NCI-H2196 (cell line): ENCODE data around the gene INHBB.
A peak's percentile ranks its signal among the peaks of the same experiment; 100 is the strongest.

Source experiments
- DNase-seq: peaks from one replicate; lab custom pipeline; 2025; ENCODE audit not compliant: unreplicated experiment; lab: John Stamatoyannopoulos, UW

INHBB gene

DNA sequence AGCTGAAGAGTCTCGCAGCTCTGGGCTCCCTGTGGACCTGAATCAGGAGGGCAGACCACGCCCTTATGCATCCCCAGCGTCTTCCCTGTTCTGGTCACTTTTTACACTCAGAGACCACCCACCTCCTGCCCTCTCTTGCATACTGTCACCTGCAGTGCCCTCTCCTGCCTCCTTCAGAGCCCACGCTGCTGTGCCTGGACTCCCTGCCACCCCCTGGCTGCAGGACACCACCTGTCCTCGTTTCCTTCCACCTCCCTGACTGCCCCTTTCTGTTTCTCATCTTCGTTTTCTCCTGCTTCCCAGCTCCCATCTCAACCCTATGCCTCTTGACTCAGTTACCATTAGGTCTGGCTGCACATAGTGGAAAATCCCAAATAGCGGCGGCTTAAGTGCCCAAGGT, 9.2 kb upstream of the INHBB start:
- no peak for DNase-seq

DNA sequence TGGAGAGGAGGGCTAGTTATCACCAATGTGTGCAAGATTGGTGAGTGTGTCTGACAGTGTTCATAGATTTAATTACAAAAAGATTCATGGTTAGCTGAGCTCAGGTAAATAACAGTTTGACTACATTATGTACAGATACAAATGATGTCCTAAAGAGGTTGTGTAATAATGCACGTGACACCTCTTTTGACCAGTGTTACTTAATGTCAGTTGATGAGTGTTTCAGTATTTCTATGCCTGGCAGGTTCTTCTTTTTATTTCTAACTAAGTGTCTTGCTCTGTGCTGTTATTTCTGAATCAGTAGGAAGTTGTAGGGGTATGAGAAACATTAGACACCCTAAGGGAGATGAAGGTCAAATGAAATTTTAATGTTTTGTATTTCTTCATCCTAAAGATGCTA, 7.9 kb upstream of the INHBB start:
- DNase-seq, result no peak

DNA sequence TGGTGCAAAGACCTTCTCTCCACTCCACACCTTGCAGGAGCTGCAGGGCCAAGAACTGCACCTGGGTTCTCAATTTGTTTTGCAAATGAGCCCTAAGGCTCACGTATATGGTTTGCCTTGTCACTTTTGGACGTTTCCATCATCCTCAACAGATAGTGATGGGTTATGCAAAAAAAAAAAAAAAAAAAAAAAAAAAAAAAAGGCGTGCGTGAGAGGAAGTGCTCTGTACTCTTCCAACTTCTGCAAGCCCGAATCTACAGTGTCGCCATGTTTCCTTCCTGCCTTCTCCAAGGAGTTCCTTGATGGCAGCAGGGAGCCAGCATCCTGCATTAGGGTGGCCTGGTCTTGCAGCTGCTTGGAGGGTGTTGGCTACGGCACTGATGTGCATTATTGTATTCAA, 4.0 kb upstream of the INHBB start:
- no peak for DNase-seq

DNA sequence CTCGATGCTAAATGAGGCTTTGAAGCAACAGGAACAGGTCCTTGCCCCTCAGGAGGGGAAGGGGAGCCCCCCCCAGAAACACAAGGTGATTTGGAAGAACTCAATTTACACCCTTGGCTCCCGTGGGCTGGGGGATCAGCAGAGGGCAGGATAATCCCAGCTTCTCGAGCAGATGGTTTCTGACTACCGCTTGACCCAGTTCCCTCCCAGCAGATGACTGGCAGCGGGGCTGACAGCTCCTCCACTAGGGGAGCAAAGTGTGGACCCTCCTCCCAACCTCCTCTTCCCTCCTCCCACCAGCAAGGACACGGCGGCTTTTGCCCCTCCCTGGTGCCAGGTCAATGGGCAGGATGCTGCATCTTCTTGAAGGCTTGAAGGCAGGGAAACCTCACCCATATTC, 3.5 kb upstream of the INHBB start:
- DNase-seq, result no peak

DNA sequence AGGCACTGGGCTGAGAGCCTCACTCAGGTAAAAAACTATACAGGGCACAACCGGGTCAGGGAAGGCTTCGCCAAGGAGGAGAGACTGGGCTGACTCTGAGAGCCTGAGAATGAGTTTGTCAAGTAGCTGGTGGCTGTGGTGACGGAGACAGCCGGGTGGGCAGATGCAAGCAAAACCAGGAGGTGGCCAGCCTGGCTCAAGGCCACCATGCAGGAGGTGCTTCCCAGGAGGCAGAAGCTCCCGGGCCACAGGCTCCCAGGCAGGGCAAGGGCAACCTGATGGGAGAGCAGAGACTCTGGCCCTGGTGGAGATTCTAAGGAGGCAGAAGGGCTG, 2.9 kb upstream of the INHBB start:
- no peak for DNase-seq

DNA sequence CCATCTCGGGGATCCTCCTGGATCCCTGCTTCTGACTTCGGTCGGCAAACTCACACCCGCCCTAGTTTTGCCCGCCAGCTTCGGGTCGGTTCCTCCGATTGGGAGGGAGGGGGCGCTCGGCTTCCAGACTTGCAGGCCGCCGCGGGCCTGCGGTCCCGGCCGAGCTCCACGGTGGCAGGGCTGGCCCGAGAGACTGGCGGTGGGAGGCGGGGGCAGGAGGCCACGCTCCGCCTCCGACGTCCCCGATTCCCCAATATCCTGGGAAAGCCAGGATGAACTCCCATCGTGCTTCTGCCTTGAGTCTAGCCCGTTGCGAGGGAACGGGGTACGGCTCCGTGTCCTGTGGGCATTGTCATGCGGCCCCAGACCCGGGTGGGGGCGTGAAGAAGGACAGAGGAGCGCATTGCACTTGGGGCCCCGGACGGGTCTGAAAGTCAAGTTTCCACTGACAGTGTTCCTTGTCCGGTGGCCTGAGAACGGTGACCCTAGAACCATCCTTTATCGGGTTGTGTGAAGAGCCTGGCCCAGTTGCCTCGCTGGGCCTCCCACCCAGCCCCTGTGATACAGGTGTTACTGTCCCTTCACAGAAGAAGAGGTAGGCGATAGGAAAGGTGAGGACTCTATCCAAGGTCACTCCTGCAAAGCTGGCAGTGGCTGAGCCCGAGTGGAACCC, 2.4 kb upstream of the INHBB start:
- DNase-seq, result peak; percentile 85

DNA sequence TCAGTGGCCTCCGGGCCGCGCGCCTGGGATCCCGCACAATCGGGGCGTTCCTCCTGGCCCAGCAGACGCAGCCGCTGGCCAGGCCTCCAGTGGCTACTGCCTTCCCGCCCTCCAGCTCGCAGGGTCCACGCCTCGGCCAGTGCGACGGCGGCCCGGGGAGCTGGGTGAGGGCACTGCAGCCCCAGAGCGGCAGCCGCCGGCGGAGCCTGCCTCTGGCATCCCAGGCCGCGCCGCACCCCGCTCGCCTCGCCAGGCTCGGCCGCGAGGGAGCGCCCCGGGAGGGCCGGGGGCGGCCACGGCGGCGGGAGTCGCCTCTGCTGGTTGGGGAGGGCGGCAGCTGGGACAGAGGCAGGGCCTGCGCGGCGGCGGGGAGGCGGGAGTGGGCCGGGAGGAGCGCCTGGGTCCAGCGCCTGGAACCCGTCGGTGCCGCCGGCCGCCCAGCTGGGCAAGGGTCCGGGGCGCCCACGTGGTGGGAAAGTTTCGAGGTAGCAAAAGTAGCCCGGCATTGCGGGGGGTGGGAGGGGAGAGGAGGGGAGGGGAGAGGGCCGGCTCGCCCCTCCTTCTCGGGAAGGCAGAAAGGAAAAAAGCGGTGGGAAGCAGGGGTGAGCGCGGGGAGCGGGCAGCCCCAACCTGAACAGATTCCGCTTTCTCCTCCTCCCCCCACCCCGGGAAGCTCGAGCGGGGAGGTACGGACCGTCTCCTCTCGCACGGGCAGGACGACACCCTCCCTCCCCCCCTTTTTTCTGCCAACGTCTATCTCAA, 1.5 kb upstream of the INHBB start:
- DNase-seq, result peak; percentile 46

DNA sequence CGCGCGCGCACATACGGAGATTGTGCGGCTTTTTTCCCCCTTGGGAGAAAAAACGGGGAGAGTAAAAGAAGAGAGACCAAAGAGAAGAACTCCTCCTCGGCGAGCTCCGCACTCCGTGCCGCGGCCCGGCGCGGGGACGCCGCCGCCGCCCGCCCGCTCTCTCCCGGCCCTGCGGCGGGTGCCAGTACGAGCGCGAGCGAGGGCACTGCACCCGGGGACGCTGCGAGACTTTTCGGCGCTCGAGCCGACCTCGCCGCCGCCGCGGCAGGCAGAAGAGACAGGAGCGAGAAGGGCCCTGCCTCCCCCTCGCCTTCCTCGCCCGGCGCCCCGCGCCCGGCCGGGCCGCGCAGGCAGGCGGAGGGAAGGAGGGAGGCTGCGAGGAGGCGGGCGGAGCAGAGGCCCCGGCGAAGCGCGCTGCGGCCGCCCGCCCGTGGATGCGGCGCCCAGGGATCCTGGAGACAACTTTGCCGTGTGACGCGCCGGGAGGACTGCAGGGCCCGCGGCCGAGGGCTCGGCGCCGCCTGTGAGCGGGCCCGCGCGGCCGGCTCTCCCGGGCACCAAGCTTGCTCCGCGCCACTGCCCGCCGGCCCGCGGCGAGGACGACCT, 857 bp upstream of the INHBB start:
- peak; percentile 46 for DNase-seq

DNA sequence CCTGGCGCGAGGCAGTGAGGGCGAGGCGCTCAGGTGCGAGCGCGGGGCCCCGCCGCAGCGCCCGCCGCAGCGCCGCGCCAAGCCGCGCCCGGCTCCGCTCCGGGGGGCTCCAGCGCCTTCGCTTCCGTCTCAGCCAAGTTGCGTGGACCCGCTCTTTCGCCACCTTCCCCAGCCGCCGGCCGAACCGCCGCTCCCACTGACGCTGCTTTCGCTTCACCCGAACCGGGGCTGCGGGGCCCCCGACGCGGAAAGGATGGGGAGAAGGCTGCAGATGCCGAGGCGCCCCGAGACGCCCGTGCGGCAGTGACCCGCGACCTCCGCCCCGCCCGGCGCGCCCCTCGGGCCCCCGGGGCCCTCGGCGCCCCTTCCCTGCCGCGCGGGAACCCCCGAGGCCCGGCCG, 328 bp upstream of the INHBB start:
- DNase-seq, result no peak

DNA sequence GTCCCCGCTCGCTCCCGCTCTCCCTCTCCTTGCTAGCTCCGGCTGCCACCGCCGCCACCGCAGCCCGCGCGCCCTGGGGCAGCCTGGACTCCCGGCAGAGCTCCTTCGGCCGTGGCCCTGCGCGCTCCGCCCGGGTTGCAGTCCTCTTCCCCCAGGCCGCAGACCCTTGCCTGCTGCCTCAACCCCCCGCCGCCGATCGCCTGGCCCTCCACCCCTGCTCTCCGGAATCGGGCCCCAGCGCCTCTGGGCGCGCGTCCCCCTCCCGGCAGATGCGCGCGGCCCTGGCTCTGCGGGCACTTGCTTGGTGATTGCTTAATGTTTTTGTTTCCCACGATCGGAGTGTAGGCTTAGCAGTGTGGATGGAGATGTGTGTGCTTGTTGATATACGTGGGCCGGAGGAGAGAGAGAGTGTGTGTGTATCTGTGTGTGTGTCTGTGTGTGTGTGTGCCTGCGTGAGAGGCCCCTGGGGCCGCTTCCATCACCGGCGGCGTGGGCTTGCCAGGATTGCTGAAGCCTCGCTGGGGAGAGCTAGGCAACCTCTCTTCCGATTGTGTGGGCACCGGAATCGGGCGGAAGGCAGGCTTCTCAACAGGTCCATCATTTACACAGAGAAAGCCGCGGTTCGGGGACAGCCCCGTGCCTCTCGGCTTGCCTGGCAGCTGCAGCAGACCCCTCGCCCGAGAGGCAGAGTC, 877 bp downstream of the INHBB start:
- DNase-seq, result peak; percentile 40

DNA sequence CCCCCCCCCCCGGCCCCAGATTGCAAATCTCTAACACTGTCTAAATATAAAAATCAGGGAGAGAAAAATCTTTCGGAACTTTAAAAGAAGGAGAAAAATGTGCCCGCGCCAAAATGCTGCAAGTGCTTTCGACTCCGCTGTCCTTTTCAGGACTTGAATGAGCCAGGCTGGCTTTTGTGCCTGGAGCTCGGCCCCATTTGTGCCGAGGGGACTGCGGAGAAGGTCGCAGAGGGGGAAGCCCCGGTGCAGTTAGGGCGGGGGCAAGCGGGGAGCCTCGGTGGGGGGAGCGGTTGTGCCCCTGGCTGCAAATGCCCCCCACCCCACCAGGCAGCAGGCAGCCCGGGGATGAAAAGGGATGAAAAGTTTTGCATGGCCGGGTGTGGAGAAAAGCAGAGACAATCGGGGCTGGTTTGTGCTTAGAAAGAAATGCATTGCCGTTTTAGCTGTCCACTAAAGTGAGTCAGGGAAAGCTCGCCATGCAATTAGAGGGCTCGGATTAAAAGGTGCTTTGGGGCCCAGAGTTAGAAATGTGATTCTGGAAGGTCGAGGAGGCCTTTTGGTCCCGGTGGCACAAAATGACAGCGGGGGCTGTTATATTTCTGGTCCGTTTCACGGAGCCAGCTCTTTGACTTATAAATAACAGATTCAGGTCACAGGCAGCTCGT, 1.6 kb downstream of the INHBB start:
- DNase-seq, result no peak

DNA sequence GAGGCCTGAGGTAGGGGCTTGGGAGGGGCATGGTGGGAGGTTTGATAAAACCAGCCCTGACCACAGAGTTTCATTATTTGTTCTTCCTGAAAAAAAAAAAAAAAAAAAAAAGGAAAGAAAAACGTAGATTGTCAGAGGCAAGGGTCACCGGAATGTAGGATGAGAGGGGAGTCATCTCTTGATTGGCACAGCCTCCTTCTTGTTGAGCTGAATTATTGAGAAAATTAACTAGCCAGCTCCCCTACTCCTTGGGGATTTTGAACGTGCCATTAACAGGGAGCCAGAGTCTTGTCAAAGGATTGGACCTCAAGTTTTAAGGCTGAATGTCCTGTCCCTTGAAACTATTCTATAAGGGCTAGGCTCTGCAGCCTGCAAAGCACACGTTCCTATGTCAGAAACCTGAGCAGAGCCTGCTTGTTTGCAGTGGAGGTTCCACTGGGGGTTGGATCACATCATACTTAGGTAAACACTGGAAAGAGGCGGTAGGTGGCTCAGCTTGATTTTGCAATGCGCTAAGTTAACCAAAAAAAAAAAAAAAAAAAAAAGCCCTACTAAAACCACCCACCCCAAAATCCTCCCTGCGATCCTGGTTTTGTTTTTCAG, 2.3 kb downstream of the INHBB start:
- DNase-seq, result peak; percentile 55

DNA sequence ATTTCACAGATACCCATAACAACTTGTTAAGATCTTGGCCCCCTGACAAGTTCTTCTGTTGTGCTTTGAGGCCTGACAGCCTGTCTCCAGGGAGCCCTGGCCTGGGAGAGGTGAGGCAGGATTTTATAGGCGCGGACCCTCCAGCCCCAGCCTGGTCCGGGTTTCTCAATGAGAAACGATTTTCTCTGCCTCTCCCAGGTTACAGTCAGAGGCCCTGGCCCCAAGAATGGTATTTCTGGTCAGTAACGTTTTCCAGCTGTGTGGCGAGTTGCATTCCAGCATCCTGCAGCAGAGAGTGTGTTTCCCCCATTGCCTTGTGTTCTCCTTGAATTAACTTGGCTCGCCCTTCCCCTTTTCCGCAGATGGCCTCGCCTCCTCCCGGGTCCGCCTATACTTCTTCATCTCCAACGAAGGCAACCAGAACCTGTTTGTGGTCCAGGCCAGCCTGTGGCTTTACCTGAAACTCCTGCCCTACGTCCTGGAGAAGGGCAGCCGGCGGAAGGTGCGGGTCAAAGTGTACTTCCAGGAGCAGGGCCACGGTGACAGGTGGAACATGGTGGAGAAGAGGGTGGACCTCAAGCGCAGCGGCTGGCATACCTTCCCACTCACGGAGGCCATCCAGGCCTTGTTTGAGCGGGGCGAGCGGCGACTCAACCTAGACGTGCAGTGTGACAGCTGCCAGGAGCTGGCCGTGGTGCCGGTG, 3.0 kb downstream of the INHBB start:
- no peak for DNase-seq

DNA sequence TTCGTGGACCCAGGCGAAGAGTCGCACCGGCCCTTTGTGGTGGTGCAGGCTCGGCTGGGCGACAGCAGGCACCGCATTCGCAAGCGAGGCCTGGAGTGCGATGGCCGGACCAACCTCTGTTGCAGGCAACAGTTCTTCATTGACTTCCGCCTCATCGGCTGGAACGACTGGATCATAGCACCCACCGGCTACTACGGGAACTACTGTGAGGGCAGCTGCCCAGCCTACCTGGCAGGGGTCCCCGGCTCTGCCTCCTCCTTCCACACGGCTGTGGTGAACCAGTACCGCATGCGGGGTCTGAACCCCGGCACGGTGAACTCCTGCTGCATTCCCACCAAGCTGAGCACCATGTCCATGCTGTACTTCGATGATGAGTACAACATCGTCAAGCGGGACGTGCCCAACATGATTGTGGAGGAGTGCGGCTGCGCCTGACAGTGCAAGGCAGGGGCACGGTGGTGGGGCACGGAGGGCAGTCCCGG, 3.5 kb downstream of the INHBB start:
- DNase-seq, result no peak

DNA sequence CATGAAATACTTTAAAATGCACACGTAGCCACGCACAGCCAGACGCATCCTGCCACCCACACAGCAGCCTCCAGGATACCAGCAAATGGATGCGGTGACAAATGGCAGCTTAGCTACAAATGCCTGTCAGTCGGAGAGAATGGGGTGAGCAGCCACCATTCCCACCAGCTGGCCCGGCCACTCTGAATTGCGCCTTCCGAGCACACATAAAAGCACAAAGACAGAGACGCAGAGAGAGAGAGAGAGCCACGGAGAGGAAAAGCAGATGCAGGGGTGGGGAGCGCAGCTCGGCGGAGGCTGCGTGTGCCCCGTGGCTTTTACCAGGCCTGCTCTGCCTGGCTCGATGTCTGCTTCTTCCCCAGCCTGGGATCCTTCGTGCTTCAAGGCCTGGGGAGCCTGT, 4.1 kb downstream of the INHBB start:
- no peak for DNase-seq

DNA sequence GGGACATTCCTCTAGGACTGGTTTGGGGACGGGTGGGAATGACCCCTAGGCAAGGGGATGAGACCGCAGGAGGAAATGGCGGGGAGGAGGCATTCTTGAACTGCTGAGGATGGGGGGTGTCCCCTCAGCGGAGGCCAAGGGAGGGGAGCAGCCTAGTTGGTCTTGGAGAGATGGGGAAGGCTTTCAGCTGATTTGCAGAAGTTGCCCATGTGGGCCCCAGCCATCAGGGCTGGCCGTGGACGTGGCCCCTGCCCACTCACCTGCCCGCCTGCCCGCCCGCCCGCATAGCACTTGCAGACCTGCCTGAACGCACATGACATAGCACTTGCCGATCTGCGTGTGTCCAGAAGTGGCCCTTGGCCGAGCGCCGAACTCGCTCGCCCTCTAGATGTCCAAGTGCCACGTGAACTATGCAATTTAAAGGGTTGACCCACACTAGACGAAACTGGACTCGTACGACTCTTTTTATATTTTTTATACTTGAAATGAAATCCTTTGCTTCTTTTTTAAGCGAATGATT, 4.9 kb downstream of the INHBB start:
- no peak for DNase-seq

DNA sequence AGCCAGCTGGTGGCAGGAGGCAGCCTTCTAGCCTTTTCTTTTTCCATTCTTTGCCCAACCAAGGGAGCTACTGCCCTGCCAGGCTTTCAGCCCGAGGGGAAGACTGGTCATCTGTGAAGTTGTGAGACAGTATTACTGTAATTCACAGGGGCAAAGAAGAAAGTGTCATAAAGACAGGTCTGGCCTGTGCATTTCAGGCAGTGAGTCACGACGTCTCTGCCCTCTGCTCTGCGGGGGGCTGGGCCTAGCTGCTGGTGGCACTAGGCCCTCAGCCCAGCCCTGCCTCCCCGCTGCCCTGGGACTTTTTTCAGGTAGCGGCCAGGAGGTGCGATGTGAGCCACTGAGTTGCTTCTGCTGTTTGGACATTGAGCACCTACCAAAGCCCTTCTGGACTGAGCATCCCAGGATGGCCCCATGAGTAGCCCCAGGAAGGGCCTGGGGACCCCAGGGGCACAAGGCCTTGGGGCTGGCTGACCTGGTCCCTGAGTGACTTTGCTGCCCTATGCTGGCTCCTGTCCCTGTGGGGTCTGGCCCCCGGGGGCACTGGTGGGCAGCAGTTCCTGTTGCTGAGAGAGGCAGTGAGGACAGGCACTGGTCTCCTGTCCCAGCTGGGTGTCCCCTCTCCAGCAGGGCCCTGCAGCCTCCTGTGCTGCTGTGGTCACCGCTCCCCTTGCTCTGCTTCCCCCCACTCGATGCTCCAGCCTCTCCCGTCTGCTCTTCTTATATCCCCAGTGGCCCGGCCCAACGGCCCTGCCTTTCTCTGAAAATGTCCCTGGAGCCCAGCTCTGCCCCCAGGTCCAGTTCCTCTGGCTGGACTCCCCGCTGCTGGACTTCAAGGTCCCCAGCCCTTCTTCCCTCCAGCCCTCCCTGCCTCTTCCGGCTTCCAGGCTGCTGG, 7.0 kb downstream of the INHBB start:
- DNase-seq, result no peak

DNA sequence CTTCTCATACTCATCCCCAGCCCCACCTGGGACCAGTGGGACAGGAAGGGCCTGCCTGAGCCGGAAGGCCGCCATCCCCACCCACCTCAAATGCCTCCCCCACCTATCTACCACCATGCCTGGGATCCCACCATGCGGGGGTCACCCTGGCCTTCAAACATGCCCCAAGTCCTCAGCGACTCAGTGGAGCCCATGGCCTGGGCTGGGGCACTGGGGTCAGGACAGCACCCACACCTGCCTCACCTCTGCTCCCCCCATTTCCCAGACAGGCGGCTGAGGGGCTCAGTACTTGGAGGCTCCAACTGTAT, 7.6 kb downstream of the INHBB start:
- no peak for DNase-seq

DNA sequence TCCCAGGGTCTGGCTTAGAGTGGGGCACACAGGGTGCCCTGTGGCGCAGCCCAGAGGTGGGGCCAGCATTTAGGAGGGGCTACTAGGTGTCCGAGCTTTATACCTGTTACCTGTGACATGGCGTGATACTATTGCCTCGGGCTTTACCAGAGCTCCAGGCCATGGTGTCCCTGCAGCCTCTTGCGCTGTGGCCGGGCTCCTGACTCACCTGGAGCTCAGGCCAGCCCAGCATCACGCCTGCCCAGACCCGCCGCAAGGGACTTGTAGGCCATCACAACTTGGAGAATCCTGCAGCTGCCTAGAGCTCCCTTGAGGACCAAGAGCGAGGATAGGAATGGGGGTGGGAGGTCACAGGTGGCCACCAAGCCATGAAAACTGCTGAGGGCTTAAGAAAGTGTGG, 8.0 kb downstream of the INHBB start:
- DNase-seq, result no peak
